Endothelial cell of umbilical vein (primary cell): ENCODE results near the gene KLF13. TPM values are rescaled to one million over a fixed set of nuclear protein-coding genes. Genes with fewer than 3 reads are reported as not detected.

ENCODE experiments used
- BruUV-seq: library from RNA; stranded (reverse); fragments of 400-500 nt; replicated peaks from 2 replicates; lab custom pipeline; 2021; lab: Mats Ljungman, UMichigan
- CTCF ChIA-PET: fragments of 300-600, 350-600 bp; sonication (Branson Sonifier 250); formaldehyde crosslinking; loops from one replicate; lab custom pipeline; 2021; ENCODE audit warnings: antibody characterized with exemption, inconsistent platforms; lab: Charles Lee
- POLR2A ChIA-PET: fragments of 300-600, 350-600 bp; sonication (Branson Sonifier 250); formaldehyde crosslinking; loops from one replicate; lab custom pipeline; 2021; ENCODE audit warnings: antibody characterized with exemption, inconsistent platforms; lab: Charles Lee
- DNase-seq: peaks from one replicate; pipeline ENCODE4 v3.0.0-alpha.2; 2011; ENCODE audit warnings: low read depth, low spot score
- FAIRE-seq: peaks from 2 replicates; lab custom pipeline; 2011; peaks lifted over from hg19 to GRCh38; lab: Jason Lieb, UNC
- H2AFZ ChIP-seq: 2 replicates; pipeline ENCODE4 v1.6.0; 2012; ENCODE audit warnings: low read depth, low read length, control low read depth, inconsistent platforms
- H3K27ac ChIP-seq: 2 replicates; pipeline ENCODE4 v1.5.1; 2011; ENCODE audit warnings: low read depth, mild to moderate bottlenecking, control low read depth, low read length, moderate library complexity; ENCODE audit not compliant: insufficient read depth
- H3K27me3 ChIP-seq, 2 experiments: 2 replicates each; pipeline versions ENCODE4 v1.6.0 to v1.6.1; 2011; ENCODE audit warnings: low read length in 2 of 2, mixed read lengths in 1 of 2; ENCODE audit not compliant: control insufficient read depth in 2 of 2, insufficient read depth in 2 of 2
- H3K36me3 ChIP-seq, 2 experiments: 2 replicates in 1 of 2; 3 replicates in 1 of 2; pipeline ENCODE4 v1.5.1; 2011; ENCODE audit warnings: low read length in 2 of 2, mild to moderate bottlenecking in 1 of 2, moderate library complexity in 1 of 2; ENCODE audit not compliant: control insufficient read depth in 2 of 2, insufficient read depth in 2 of 2; ENCODE audit errors: extremely low read depth in 1 of 2
- H3K4me1 ChIP-seq: 3 replicates; pipeline ENCODE4 v1.5.1; 2011; ENCODE audit warnings: mild to moderate bottlenecking, low read length; ENCODE audit not compliant: control insufficient read depth, insufficient read depth; ENCODE audit errors: extremely low read depth
- H3K4me2 ChIP-seq: 2 replicates; pipeline ENCODE4 v1.6.1; 2011; ENCODE audit warnings: low read length, control low read depth, mixed read lengths; ENCODE audit not compliant: insufficient read depth
- H3K4me3 ChIP-seq, 3 experiments: fragments of 200-600 bp in 1 of 3; sonication (generic), shearing (Covaris generic) in 1 of 3; replicated peaks in 1 of 3; 2 replicates each; pipeline ENCODE4 v1.5.1; 2011 to 2016; ENCODE audit warnings: control low read depth in 3 of 3, low read length in 3 of 3, mild to moderate bottlenecking in 2 of 3, inconsistent platforms in 1 of 3, low read depth in 1 of 3, moderate library complexity in 1 of 3; ENCODE audit not compliant: insufficient read depth in 1 of 3
- H3K79me2 ChIP-seq: 2 replicates; pipeline ENCODE4 v1.6.0; 2012; ENCODE audit warnings: low read length, inconsistent platforms; ENCODE audit not compliant: control insufficient read depth, insufficient read depth
- H3K9ac ChIP-seq: replicated peaks from 2 replicates; pipeline ENCODE3; 2011; ENCODE audit warnings: low read length, control low read depth; ENCODE audit not compliant: insufficient read depth; ENCODE audit errors: extremely low read depth
- H3K9me1 ChIP-seq: replicated peaks from 3 replicates; pipeline ENCODE4 v1.6.0; 2011; ENCODE audit warnings: mild to moderate bottlenecking, low read length; ENCODE audit not compliant: control insufficient read depth, insufficient read depth; ENCODE audit errors: extremely low read depth
- H3K9me3 ChIP-seq: replicated peaks from 2 replicates; pipeline ENCODE4 v1.5.1; 2012; ENCODE audit warnings: low read length, inconsistent platforms; ENCODE audit not compliant: control insufficient read depth, insufficient read depth
- H4K20me1 ChIP-seq: replicated peaks from 2 replicates; pipeline ENCODE3; 2011; ENCODE audit warnings: mild to moderate bottlenecking, low read length; ENCODE audit not compliant: control insufficient read depth, insufficient read depth; ENCODE audit errors: extremely low read depth
- EZH2 ChIP-seq: IDR thresholded peaks from 2 replicates; pipeline ENCODE4 v1.6.1; 2012; ENCODE audit warnings: borderline replicate concordance, low read depth, mild to moderate bottlenecking, moderate library complexity, low read length, inconsistent platforms; ENCODE audit not compliant: severe bottlenecking
- FOS ChIP-seq: IDR thresholded peaks from 2 replicates; pipeline ENCODE4 v1.6.1; 2011; ENCODE audit warnings: mild to moderate bottlenecking, low read length, moderate library complexity, borderline replicate concordance; ENCODE audit not compliant: insufficient read depth
- GATA2 ChIP-seq: IDR thresholded peaks from 2 replicates; pipeline ENCODE4 v1.7.0; 2011; ENCODE audit warnings: low read depth, mild to moderate bottlenecking, moderate library complexity, mixed read lengths, low read length; ENCODE audit not compliant: insufficient read length, insufficient read depth
- JUN ChIP-seq: IDR thresholded peaks from 2 replicates; pipeline ENCODE4 v1.6.1; 2011; ENCODE audit warnings: borderline replicate concordance, low read depth; ENCODE audit not compliant: insufficient read length, insufficient read depth
- MYC ChIP-seq: IDR thresholded peaks from one replicate; pipeline ENCODE4 v1.6.1; 2011; ENCODE audit warnings: mild to moderate bottlenecking, low read depth, low read length
- POLR2A ChIP-seq: IDR thresholded peaks from 2 replicates; pipeline ENCODE4 v1.6.1; 2012; ENCODE audit warnings: low read depth, mild to moderate bottlenecking, control low read depth, low read length
- POLR2AphosphoS5 ChIP-seq: IDR thresholded peaks from 2 replicates; pipeline ENCODE4 v1.6.1; 2012; ENCODE audit warnings: low read depth, mild to moderate bottlenecking, control low read depth, low read length, moderate library complexity; ENCODE audit not compliant: insufficient read depth
- dilution Hi-C: fragments of 300-500 bp; cut with MboI; formaldehyde crosslinking; loops from one replicate; pipeline ENCODE4 v1.15.0; 2019; ENCODE audit warnings: low sequenced_read_pairs; ENCODE audit not compliant: extremely low pct_ligation_motif_present
- intact Hi-C: fragments of 100-400 bp; cut with micrococcal nuclease; formaldehyde crosslinking; loops from one replicate; pipeline ENCODE4 v1.10.0; 2022
- polyA plus RNA-seq, 4 experiments: library from polyadenylated mRNA; depleted of rRNA in 3 of 4; stranded (reverse) in 3 of 4; unstranded in 1 of 4; fragments of >200 nt; gene quantifications; 2 replicates each; pipeline versions ENCODE4 v1.2.1 to v1.2.3, GENCODE V29; 2011 to 2012; ENCODE audit warnings: missing spikeins in 1 of 4
- total RNA-seq: library from RNA; stranded (reverse); gene quantifications from 2 replicates; pipeline ENCODE4 v1.2.3, GENCODE V29; 2021
- TF ChIP-seq, protein P1 (sequence below): IDR thresholded peaks from 2 replicates; pipeline ENCODE4 v1.6.1; 2011; ENCODE audit not compliant: insufficient read depth, insufficient read length
- TF ChIP-seq, protein P2 (sequence below), 2 donors: IDR thresholded peaks; 1 replicate in 1 of 2; 2 replicates in 1 of 2; pipeline ENCODE4 v1.5.1; 2011; ENCODE audit warnings: low read length in 2 of 2, mild to moderate bottlenecking in 2 of 2, moderate library complexity in 2 of 2, control low read depth in 1 of 2, inconsistent platforms in 1 of 2, low read depth in 1 of 2; ENCODE audit not compliant: insufficient read depth in 1 of 2; ENCODE audit errors: extremely low read depth in 1 of 2

KLF13 gene
- total and polyA plus RNA-seq, 2 donors (not counting 3 experiments of a cell fraction or from before 2014, with no cell fraction given) = 10.1 to 31.9 TPM

DNA sequence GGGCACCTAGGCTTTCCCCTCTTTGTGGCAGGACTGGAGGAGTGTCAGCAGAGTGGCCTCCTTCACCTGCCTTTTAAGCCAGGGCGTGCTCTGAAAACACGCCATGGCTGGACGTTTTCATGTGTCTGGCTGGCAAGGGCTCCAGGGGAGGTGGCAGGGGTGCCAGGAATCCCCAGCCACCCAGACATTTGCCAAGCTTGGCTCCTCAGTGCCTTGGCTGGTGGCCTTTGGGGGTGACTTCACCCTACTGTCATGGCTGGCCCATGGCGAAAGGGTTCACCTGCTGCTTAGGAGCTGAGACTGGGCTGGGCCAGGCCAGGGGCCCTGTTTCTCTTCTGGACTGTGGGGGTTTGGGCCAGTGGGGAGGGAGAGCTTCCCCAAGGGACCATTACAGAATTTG is 17.6 kb downstream of the KLF13 start:
- no TSS peak for BruUV-seq
- Histone ChIP-seq H3K4me3 (no peak overlapping the region), H3K36me3 (no peaks in the 10 kb centered on the region), H3K27me3 (no peaks in the 10 kb centered on the region), H3K4me1 (peaks cover 21% of the 10 kb centered on the region), H4K20me1 (no peaks in the 10 kb centered on the region), H3K27ac (no peak overlapping the region), H2AFZ (no peak overlapping the region), H3K9ac (no peak overlapping the region), H3K4me2 (no peak overlapping the region), H3K79me2 (peaks cover 16% of the 10 kb centered on the region), H3K9me1 (no peaks in the 10 kb centered on the region), H3K9me3 (no peaks in the 10 kb centered on the region)
- ChIA-PET CTCF (interaction anchor here (0.9 to 1.0 kb wide), 2 partner anchors 10 to 145 kb away, joined by 3 to 5 read pairs; no protein-coding TSS in a partner anchor), POLR2A (no interaction called here)
- FAIRE-seq (no peak), DNase-seq (no peak)
- dilution Hi-C loops (no loop called here), intact Hi-C loops (no loop called here)
- TF ChIP-seq JUN = no peak
- TF ChIP-seq POLR2AphosphoS5 = no peak
- TF ChIP-seq POLR2A = no peak
- TF ChIP-seq, protein P1, sequence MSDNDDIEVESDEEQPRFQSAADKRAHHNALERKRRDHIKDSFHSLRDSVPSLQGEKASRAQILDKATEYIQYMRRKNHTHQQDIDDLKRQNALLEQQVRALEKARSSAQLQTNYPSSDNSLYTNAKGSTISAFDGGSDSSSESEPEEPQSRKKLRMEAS = no peak
- no peak for TF ChIP-seq EZH2
- TF ChIP-seq, protein P2, sequence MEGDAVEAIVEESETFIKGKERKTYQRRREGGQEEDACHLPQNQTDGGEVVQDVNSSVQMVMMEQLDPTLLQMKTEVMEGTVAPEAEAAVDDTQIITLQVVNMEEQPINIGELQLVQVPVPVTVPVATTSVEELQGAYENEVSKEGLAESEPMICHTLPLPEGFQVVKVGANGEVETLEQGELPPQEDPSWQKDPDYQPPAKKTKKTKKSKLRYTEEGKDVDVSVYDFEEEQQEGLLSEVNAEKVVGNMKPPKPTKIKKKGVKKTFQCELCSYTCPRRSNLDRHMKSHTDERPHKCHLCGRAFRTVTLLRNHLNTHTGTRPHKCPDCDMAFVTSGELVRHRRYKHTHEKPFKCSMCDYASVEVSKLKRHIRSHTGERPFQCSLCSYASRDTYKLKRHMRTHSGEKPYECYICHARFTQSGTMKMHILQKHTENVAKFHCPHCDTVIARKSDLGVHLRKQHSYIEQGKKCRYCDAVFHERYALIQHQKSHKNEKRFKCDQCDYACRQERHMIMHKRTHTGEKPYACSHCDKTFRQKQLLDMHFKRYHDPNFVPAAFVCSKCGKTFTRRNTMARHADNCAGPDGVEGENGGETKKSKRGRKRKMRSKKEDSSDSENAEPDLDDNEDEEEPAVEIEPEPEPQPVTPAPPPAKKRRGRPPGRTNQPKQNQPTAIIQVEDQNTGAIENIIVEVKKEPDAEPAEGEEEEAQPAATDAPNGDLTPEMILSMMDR (IDR thresholded peaks at IDR 0.05; ENCODE audit: extremely low read depth in 1 of 2, insufficient read depth in 1 of 2, low read depth in 1 of 2, low read length in 2 of 2) = no peak
- TF ChIP-seq FOS = no peak
- TF ChIP-seq GATA2 = no peak
- TF ChIP-seq MYC = no peak
